NCI-H1694 treated with DMSO at 0.1 percent for 48 hours (cell line): Measurements from ENCODE around the gene HMX2.
A peak's percentile ranks its signal among the peaks of the same experiment; 100 is the strongest.
"Not testable (repeated sequence)": the region's sequence is repeated elsewhere in the genome, so short reads cannot be mapped to it uniquely, and the experiment has no call there.

Experiments
- DNase-seq: peaks from one replicate; lab custom pipeline; 2025; lab: John Stamatoyannopoulos, UW

Gene HMX2

DNA sequence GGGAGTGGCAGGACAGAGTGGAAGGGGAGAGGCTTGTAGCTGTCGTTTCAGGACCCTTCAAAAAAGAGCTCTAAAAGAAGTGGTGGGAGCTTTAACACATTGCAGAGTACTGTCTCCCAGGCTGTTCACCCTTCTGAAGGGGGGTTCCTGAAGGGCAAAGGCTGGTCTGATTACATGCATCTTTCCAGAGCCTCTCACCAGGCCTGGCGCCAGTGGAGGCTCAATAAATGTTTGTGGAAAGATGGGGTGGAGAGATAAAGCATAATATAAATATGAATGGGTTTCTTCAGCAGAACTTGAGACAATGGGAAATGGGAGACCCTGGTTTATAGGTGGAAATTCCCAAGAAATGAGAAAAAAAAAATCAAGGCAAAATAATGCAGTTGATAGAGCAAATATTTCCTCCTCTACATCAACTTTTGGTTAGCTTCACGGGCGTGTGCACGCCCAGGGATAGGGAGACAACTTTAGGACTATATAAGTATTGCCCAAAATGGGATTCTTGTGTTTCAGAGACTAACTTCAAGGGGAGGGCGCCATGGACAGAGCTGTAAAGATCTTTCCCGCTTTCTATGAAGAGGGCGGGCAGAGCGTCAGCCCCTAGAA is 5.7 kb downstream of the HMX2 start:
- no peak for DNase-seq

DNA sequence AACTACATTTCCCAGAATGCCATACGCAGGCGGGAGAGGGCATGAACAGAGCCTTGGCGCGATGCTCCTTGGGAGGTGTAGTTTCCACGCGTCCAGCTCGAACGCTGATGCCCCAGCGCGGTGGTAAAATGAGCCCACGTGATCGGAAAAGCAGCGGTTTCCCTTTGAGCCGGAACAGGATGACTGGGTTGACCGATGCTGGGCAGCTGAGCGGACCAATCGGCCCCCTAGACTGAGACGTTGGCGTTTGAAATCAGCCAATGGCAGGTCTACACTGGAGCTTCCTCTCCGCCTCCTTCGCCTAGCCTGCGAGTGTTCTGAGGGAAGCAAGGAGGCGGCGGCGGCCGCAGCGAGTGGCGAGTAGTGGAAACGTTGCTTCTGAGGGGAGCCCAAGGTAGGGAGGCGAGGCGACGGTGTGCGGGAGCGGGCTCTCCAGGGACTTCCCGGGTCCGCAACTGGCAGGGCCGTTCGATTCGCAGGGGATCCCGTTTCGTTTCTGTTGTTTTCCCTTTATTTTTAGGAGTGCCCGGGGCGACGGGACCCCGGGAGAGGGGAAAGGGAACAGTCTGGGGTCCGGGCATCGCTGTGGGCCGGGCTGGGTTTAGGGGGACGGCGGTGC is 6.3 kb downstream of the HMX2 start, which contains the start of gene BUB3:
BUB3 (plus strand) TSS at position 311 of the 619 bp plus-strand sequence. CDS start 516 bp downstream, outside the sequence.
- DNase-seq, result peak; percentile 88

DNA sequence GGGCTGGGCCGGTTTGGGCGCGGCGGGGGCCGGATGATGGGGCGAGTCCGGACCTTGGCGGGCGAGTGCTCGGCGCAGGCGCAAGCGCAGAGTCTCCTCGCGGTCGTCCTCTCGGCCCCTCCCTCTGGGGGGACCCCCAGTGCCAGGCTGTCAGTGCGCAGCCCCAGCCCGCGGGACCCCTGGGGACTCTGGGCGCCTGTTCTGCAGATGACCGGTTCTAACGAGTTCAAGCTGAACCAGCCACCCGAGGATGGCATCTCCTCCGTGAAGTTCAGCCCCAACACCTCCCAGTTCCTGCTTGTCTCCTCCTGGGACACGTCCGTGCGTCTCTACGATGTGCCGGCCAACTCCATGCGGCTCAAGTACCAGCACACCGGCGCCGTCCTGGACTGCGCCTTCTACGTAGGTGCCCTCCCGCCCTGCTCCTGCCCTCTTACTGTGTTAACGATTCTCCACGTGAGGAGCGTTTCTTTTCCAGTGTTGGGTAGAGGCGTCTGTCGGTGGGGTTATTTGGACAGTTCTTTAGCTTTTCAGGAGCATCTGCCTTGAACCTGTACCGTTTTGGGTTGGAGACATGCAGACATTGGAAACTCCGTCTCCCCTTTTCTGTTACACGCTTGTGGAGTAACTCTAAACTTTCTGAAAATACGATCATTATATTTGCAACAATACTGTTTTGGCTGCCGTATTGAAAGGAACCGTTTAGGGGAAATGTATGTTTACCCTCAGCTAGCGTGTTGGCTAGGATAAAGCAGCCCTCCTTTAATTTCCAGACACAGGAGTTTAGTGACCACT is 7.0 kb downstream of the HMX2 start:
- no peak for DNase-seq

DNA sequence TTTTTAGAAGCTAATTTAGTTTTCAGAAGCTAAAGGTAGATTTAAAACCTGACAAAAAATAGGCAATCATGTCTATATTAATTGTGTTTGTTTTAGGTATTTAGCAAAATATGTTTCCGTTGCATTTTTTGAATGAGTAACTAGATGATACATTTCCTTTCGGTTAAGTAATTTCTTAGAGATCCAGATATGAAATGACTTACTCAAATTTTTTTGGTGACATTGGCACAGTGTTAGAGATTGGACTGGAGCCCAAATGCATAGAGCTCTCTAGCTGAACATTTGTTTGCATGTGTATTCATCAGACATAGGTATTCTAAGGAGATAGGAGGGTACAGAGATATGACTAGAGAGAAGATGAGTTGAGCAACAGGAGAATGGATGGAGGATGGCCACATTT is 8.1 kb downstream of the HMX2 start:
- DNase-seq, result no peak

DNA sequence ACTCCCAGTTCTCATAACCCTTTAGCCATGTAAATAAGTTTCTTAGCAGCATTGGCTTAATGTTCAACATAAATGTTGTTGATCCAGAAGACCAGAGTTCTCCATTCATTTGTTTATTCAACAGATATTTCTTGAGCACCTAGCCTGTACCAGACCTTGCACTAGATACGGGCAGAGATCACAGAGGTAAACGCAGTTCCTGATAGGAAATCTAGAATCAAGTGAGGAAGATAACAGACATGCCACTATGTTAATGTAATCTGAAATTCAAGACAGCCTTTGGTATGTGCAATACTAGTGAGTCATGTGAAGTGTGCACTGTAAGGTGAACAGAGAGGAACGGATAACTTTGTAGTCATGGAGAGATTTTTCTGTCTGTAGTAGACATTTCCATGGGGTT is 9.3 kb downstream of the HMX2 start:
- no peak for DNase-seq

DNA sequence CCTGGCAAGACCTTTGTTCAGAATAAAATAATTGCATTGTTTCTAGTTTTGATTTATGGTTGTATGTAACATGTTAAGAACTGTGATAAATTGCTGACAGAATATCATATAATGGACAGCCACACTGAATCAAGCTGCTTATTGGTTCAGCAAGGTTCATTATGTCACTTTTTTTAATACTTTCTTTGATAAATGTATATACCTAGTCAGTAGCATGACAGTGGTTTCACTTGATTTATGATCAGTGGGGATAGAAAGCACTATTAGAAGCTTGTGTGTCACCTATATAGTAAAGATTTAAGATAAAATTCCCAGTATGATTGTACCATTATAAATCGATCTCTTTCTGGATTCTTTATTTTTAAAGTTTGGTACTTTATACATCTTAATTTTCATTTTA is 10.7 kb downstream of the HMX2 start:
- DNase-seq, result no peak

DNA sequence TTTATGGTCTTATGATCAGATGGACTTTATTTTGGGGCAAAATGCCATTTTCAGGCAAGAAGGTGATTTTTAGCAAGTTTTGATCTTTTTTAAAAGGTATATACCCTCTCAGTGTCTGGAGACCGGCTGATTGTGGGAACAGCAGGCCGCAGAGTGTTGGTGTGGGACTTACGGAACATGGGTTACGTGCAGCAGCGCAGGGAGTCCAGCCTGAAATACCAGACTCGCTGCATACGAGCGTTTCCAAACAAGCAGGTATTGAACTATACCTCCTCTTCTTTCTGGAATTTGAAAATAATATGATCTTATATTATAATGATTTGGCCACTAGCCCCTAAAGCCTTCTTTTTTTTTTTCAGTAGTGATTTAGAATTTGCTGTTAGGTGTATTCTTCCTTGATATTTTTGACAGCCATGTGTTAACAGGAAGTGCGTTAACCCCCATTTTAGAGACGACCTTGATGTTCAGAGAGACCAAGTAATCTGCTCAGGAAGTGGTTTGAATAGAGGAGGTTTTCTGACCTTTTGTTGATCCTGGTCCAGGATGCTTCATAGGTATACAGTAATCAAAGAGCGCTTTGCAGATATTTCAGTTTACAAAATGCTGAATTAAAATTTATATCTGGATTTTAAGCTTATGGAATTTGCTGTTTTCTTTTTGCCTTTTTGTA is 12.5 kb downstream of the HMX2 start:
- DNase-seq, result no peak

DNA sequence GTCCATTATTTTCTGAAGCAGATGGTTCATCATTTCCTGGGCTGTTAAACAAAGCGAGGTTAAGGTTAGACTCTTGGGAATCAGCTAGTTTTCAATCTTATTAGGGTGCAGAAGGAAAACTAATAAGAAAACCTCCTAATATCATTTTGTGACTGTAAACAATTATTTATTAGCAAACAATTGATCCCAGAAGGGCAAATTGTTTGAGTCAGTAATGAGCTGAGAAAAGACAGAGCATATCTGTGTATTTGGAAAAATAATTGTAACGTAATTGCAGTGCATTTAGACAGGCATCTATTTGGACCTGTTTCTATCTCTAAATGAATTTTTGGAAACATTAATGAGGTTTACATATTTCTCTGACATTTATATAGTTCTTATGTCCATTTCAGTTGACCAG is 16.4 kb downstream of the HMX2 start:
- no peak for DNase-seq

DNA sequence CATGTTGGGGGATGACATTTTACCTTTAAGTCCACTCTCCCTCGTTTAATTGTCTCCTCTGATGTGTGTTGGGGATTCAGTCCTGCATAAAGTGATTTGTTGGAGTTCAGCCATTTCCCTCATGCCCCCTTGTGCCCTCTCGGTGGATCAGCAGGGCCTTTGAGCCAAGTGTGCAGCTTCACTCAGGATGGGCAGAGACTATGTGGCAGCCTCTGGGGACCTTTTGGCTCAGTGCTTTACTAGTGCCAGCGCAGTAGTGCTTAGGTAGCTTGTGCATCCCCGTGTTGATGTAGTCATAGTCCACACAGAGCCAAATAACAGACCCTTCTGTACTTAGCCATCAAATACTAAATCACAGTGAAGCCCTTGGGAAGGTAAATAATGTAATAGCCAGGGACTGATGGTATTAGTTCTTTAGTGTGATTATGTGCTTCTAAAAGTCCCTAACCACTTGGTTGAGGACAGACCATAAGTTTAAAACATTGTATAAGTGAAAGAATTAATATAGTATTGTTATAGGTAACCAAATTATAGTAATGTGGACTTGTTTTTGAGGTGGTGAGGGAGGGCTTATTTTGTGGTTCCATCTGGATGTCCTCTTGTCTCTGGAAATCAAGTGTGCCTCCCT is 17.6 kb downstream of the HMX2 start:
- no peak for DNase-seq

DNA sequence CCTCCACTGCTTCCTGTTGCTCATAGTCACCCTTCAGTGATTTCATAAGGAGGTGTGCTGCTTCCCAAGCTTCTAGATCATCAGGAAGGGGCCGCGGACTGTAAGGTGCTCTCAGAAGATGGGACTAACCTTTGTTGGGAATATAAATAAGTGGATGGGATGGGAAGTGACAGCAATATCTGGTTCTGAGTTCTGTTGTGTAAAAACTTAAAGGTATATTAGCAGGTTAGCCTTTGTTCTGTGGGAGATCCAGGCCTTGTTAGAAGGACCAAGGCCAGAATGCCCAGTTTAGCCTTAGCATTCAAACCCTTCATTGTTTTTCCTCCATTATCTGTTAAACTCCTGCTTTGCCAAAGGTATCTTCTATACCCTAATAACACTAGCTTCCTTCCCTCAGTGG is 18.7 kb downstream of the HMX2 start:
- no peak for DNase-seq

DNA sequence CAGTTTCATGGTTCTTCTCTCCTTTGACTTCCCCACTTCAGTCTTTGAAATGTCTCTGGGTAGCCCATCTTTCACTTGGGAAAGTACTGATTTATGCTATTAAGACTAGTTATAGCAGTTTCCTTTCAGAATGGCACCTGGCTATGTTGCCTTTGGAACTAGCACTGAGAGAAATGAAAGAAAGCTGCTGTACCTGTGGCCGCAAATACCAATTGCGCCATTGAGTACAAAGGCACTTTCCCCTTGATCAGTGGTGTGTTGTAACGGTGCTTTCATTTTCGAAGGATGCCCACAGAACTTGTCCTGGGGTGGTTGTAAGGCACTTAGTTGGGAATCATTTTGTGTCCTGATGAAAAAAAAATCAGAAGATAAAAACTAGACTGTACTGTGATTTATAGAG is 23.0 kb downstream of the HMX2 start:
- no peak for DNase-seq

DNA sequence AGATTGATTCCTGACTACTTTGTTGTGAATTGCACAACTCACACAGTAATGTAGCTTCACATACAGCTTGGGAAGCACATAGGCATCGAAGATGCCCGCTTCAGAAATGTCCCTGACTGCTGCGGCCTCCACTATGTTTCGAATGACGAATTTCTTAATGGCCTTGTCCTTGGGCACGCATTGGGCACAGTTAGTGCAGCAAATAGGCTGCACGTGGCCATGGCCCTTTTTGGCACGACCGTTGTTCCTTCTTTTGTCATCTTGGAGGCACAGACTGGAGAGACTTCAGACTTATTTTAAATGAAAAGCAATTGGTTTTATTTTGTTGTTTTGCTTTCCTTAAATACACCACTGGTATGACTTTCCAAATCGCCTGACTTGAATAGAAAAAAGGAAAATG is 23.7 kb downstream of the HMX2 start:
- not testable (repeated sequence) for DNase-seq

DNA sequence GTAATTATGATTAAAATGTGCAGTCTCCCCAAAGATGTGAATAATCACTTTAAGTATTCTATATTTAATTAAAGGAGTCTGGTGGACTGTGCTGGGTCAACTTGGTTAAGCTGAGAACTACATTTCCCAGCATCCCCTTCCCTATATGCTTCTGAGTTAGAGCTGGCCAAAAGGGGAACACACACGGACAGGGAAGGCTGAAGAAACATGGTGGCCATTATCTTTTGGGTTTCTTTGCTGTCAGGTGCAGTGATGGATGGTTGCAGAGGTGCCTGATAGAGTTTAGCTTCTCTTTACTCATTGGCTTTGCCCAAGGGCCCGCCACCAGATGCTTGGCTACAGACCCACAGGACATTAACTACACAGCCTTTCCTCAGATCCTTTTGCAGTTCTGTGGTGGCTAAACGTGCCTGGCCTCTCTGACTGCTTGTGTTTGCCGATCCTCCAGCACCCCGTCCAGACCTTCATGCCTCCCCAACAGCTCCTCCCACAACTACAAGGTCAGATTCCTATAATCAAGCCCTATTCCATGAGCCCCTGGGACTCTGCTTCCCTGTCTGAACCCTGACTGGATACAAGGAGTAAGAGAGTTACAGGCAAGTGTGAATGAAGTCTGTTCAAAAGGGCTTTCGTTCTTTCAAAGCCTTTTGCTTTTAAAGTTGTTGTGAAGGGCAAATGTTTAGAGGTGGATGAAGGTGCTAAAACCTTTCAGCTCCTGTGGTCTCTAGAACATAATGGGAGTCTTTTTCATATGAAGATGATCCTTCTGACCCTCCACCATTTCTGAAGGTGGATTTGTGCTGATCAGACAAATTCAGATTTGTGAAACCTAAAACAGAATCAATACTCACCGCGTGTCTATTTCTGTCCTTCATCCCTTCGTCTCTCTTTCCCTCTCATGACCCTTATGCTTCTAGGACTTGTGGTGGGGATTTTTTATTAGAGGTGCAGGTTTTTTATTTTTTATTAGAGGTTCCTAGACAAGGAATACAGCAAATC is 27.8 kb downstream of the HMX2 start:
- no peak for DNase-seq

DNA sequence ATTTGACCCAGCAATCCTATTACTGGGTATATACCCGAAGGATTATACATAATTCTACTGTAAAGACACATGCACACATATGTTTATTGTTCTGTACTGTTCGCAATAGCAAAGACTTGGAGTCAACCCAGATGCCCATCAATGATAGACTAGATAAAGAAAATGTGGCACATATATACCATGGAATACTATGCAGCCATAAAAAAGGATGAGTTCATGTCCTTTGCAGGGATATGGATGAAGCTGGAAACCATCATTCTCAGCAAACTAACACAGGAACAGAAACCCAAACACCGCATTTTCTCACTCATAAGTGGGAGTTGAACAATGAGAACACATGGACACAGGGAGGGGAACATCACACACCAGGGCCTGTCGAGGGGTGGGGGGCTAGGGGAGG is 30.5 kb downstream of the HMX2 start:
- not testable (repeated sequence) for DNase-seq

DNA sequence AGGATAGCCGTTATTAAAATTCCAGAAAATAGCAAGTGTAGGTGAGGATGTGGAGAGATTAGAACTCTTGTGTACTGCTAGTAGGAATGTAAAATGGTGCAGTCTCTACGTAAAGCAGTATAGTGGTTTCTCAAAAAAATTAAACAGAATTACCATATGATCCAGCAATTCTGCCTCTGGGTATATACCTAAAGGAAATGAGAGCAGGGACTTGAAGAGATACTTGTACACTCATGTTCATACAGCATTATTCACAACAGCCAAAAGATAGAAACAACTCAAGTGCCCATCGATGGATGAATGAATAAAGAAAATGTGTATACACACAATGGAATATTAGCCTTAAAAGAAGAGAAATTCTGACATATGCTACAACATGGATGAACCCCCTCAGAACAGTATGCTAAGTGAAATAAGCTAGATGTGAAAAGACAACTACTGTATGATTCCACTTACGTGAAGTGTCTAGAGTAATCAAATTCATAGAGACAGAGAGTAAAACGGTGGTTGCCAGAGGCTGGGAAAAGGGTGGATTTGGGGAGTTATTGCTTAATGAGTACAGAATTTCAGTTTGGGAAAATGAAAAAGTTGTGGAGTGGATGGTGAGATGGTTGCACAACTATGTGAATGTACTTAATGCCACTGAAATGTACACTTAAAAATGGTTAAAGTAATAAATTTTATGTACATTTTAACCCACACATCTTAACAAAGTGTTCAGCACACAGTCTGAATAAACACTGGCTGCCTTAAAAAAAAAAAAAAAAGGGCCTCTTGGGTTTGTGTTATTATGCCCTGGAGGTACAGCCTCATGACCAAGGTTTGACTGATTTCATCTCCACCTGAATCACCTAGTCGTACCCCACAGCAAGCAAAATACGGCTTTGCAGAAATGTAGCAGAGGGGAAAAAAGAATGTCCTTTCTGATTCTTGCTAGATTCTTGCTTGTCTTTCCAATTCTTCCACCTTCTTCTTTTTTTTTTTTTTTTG is 32.5 kb downstream of the HMX2 start:
- DNase-seq, result no peak

DNA sequence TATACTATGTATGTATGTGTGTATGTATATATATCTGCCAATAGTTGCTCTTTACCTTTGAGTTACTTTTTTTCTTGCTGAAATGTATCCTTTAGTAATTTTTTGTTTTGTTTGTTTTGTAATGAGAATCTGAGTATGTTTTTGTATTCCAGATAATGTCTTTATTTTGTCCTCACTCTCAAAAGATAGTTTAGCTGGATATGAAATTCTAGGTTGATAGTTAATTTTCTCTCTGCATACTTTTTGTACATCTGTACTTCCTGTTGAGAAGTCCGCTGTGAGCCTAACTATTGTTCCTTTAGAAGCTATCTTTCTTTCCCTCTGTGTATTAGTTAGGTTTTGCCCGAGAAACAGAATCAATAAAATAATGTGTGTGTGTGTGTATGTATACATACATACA is 35.8 kb downstream of the HMX2 start:
- no peak for DNase-seq

DNA sequence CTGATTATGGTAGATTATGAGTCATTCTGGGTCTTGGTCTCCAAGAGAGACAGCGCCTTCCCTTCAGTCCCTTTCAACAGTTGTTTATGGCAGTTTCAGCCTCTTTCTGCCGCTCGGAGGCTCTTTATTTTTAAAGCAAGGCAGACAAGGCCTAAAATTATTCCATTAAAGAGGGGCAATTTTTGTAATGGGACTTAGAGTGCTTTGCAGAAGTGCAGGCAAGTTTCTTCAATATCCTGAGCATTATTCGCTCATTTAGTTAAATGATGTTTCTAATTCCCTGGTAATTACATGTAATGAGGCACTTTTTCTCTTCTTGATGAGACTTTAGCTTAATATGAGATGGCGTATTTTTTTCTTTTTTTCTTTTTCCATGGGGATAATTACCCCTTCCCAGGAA is 39.8 kb downstream of the HMX2 start:
- no peak for DNase-seq

DNA sequence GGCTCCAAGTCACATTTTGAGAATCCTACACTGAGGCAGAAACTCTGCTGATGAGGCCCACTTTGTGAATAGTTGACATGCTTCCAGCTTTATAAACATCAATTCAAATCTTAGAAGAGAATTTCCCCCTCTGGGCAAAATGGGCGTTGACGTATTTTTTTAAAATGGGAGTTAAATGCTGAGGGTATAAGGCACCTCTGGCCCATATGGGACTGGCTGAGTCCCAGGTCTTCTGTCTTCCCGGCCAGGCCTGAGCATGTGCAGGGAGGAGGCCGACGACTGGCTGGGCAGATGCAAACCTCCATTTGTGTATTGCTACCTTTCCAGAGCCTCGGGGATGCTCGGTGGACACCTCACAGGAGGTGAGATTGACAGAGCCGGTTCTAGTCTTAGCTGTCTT is 44.0 kb downstream of the HMX2 start:
- no peak for DNase-seq

DNA sequence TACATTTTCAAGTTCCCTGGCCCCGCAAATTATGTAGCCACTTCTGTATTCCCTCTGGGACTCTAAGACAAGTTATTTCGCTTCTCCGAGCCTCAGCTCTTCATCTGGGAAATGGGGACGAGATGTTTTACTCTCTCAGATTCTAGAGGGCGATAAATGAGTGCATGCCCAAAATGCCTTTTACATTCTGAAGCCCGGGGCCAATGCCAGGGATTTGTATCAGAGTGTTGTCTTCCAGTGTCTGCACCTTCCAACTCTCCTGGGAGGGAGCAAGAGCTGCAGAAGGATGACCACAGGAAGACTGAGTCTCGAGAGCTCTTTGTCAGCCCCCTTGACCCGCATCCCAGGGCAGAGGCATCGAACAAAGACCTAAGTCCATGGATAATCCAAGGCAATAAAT is 46.1 kb downstream of the HMX2 start:
- DNase-seq, result no peak
